HepG2 (cell line): ENCODE data around the gene GARS1. TPM values are rescaled to one million over a fixed set of nuclear protein-coding genes. Genes with fewer than 3 reads are reported as not detected.
A peak's percentile ranks its signal among the peaks of the same experiment; 100 is the strongest.

ENCODE experiments used
- ASH2L ChIP-seq: fragments of 300-600, 200-600 bp; sonication (generic); IDR thresholded peaks from 2 replicates; pipeline ENCODE4 v1.7.0; 2017; ENCODE audit warnings: low read depth, mild to moderate bottlenecking, moderate library complexity, mixed read lengths, low read length; ENCODE audit not compliant: insufficient read length
- ATM ChIP-seq: fragments of 450-650 bp; IDR thresholded peaks from 2 replicates; pipeline ENCODE4 v1.7.1; 2017; ENCODE audit warnings: mild to moderate bottlenecking, borderline replicate concordance
- CBX2 ChIP-seq, 2 experiments: fragments of 200-600 bp in 1 of 2; sonication (generic); formaldehyde crosslinking in 1 of 2; IDR thresholded peaks; 2 replicates each; pipeline versions ENCODE4 v1.7.0 to v1.8.1; 2018 to 2022; ENCODE audit warnings: low read depth in 2 of 2, low read length in 1 of 2, mild to moderate bottlenecking in 1 of 2, missing genetic modification reagents in 1 of 2
- FOXK2 ChIP-seq: fragments of 450-650 bp; IDR thresholded peaks from 2 replicates; pipeline ENCODE4 v1.6.1; 2016
- HDAC2 ChIP-seq: sonication (generic); formaldehyde crosslinking; IDR thresholded peaks from 2 replicates; pipeline ENCODE4 v1.4.0; 2020; ENCODE audit warnings: missing genetic modification reagents
- KLF16 ChIP-seq, 2 experiments: sonication (generic) in 1 of 2; formaldehyde crosslinking in 1 of 2; IDR thresholded peaks; 2 replicates each; pipeline versions ENCODE4 v1.6.1 to v1.8.0; 2016 to 2023; ENCODE audit warnings: missing genetic modification reagents in 2 of 2, missing compliant biosample characterization in 1 of 2
- MIER3 ChIP-seq: IDR thresholded peaks from 2 replicates; pipeline ENCODE4 v1.6.1; 2016; ENCODE audit warnings: missing compliant biosample characterization, borderline replicate concordance
- PLRG1 ChIP-seq: fragments of 450-650 bp; conservative IDR thresholded peaks from 2 replicates; pipeline ENCODE4 v1.6.1; 2016
- SIN3B ChIP-seq: fragments of 150-350 bp; IDR thresholded peaks from 2 replicates; pipeline ENCODE4 v1.6.1; 2014; ENCODE audit warnings: low read length
- ZNF343 ChIP-seq: sonication (generic); formaldehyde crosslinking; IDR thresholded peaks from 2 replicates; pipeline ENCODE4 v1.4.0; 2020; ENCODE audit warnings: mild to moderate bottlenecking, missing genetic modification reagents
- ZNF777 ChIP-seq: sonication (generic); formaldehyde crosslinking; IDR thresholded peaks from 2 replicates; pipeline ENCODE4 v1.4.0; 2020; ENCODE audit warnings: missing genetic modification reagents
- ZNF879 ChIP-seq: sonication (generic); formaldehyde crosslinking; IDR thresholded peaks from 2 replicates; pipeline ENCODE4 v1.8.1; 2023; ENCODE audit warnings: missing genetic modification reagents
- ZSCAN12 ChIP-seq: sonication (generic); formaldehyde crosslinking; IDR thresholded peaks from 2 replicates; pipeline ENCODE4 v1.9.0; 2021; ENCODE audit warnings: mild to moderate bottlenecking, missing genetic modification reagents
- polyA plus RNA-seq, 8 experiments: library from polyadenylated mRNA; depleted of rRNA in 3 of 8; stranded (reverse) in 7 of 8; unstranded in 1 of 8; fragments of >200 nt; fragmentation: Illumina TruSeq in 4 of 8; extraction: Trizol in 4 of 8; gene quantifications; 2 replicates each; pipeline versions ENCODE4 v1.2.1 to v1.2.3, GENCODE V29; 2011 to 2016; ENCODE audit warnings: low read depth in 4 of 8, missing spikeins in 1 of 8, mixed read lengths in 1 of 8; ENCODE audit not compliant: insufficient read depth in 1 of 8
- total RNA-seq, 5 experiments: library from RNA; depleted of rRNA; stranded (reverse); fragments of >200 nt; fragmentation: Illumina TruSeq; extraction: Trizol; gene quantifications; 2 replicates each; pipeline ENCODE4 v1.2.3, GENCODE V29; 2016; ENCODE audit warnings: low read depth in 1 of 5
- TF ChIP-seq, protein P1 (sequence below): sonication (generic); formaldehyde crosslinking; IDR thresholded peaks from 2 replicates; pipeline ENCODE4 v1.5.1; 2020; ENCODE audit warnings: mild to moderate bottlenecking, missing genetic modification reagents, moderate library complexity
- TF ChIP-seq, protein P2 (sequence below): sonication (generic); formaldehyde crosslinking; IDR thresholded peaks from 2 replicates; pipeline ENCODE4 v1.4.0; 2020; ENCODE audit warnings: mild to moderate bottlenecking, missing genetic modification reagents
- TF ChIP-seq, protein P3 (sequence below): fragments of 450-650 bp; IDR thresholded peaks from 2 replicates; pipeline ENCODE4 v1.6.1; 2017; ENCODE audit warnings: mild to moderate bottlenecking
- TF ChIP-seq, protein P4 (sequence below), 2 experiments: sonication (generic) in 1 of 2; formaldehyde crosslinking in 1 of 2; IDR thresholded peaks; 2 replicates each; pipeline versions ENCODE4 v1.4.0 to v1.6.1; 2018 to 2020; ENCODE audit warnings: missing genetic modification reagents in 2 of 2, borderline replicate concordance in 1 of 2, low read depth in 1 of 2, mild to moderate bottlenecking in 1 of 2, missing biosample characterization in 1 of 2

GARS1 gene
- total and polyA plus RNA-seq, 2 of the 13 experiments (the other 11 are each of a cell fraction or from before 2014, with no cell fraction given): 140 to 460 TPM

DNA sequence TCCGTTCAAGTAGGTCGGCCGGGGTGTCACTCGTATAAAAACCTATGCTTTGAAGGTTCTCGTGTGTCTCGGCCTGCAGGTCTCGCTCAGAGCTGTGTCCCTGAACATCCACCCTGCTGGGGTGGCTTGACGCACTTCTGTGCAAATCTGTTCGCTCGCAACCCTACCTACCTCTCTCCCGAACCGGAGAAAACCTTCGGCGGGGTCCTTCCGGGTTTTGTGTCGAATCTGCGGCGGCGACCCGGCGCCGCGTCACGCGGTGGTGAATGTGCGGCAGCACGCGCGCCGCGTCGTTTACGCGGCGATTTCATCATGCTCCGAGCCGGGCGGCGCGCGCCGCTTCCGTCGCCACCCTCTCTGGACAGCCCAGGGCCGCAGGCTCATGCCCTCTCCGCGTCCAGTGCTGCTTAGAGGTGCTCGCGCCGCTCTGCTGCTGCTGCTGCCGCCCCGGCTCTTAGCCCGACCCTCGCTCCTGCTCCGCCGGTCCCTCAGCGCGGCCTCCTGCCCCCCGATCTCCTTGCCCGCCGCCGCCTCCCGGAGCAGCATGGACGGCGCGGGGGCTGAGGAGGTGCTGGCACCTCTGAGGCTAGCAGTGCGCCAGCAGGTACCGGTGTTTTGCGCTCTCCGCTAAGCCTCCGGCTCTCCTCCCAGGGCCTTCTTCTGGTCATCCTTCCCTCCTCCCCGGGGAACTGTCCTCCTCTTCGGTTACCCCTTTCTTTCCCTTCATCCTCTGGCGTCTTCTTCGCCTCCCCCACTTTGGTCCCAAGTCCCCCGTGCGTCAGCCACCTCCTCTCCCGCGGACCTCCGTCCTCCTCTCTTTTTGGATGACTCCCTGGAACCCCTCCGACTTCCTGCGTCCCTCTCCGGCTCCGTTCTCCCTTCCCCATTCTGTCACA is at the start of gene GARS1 (continued):
- TF ChIP-seq, protein P1, sequence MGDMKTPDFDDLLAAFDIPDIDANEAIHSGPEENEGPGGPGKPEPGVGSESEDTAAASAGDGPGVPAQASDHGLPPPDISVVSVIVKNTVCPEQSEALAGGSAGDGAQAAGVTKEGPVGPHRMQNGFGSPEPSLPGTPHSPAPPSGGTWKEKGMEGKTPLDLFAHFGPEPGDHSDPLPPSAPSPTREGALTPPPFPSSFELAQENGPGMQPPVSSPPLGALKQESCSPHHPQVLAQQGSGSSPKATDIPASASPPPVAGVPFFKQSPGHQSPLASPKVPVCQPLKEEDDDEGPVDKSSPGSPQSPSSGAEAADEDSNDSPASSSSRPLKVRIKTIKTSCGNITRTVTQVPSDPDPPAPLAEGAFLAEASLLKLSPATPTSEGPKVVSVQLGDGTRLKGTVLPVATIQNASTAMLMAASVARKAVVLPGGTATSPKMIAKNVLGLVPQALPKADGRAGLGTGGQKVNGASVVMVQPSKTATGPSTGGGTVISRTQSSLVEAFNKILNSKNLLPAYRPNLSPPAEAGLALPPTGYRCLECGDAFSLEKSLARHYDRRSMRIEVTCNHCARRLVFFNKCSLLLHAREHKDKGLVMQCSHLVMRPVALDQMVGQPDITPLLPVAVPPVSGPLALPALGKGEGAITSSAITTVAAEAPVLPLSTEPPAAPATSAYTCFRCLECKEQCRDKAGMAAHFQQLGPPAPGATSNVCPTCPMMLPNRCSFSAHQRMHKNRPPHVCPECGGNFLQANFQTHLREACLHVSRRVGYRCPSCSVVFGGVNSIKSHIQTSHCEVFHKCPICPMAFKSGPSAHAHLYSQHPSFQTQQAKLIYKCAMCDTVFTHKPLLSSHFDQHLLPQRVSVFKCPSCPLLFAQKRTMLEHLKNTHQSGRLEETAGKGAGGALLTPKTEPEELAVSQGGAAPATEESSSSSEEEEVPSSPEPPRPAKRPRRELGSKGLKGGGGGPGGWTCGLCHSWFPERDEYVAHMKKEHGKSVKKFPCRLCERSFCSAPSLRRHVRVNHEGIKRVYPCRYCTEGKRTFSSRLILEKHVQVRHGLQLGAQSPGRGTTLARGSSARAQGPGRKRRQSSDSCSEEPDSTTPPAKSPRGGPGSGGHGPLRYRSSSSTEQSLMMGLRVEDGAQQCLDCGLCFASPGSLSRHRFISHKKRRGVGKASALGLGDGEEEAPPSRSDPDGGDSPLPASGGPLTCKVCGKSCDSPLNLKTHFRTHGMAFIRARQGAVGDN: peak; percentile 95
- TF ChIP-seq MIER3 (peak; percentile 89; the same call in 1 of the 2 replicates), KLF16 (CRISPR knock-in tag; IDR thresholded peaks at IDR 0.05) (peak in 1 of 2 experiments; percentile 96; a peak in 2 of 4 replicates), ZNF777 (CRISPR knock-in tag) (peak; percentile 93), ASH2L (peak; percentile 100), HDAC2 (CRISPR knock-in tag) (peak; percentile 84), SIN3B (peak; percentile 75), ZSCAN12 (CRISPR knock-in tag) (peak; percentile 43), PLRG1 (no peak), CBX2 (IDR thresholded peaks at IDR 0.05; ENCODE audit: low read depth, low read length) (no peak), CBX2 (CRISPR knock-in tag; IDR thresholded peaks at IDR 0.05; ENCODE audit: low read depth) (no peak), ZNF879 (CRISPR knock-in tag) (peak; percentile 57; the same call in 1 of the 2 replicates), FOXK2 (no peak), ZNF343 (CRISPR knock-in tag) (no peak), ATM (no peak)
- TF ChIP-seq, protein P2, sequence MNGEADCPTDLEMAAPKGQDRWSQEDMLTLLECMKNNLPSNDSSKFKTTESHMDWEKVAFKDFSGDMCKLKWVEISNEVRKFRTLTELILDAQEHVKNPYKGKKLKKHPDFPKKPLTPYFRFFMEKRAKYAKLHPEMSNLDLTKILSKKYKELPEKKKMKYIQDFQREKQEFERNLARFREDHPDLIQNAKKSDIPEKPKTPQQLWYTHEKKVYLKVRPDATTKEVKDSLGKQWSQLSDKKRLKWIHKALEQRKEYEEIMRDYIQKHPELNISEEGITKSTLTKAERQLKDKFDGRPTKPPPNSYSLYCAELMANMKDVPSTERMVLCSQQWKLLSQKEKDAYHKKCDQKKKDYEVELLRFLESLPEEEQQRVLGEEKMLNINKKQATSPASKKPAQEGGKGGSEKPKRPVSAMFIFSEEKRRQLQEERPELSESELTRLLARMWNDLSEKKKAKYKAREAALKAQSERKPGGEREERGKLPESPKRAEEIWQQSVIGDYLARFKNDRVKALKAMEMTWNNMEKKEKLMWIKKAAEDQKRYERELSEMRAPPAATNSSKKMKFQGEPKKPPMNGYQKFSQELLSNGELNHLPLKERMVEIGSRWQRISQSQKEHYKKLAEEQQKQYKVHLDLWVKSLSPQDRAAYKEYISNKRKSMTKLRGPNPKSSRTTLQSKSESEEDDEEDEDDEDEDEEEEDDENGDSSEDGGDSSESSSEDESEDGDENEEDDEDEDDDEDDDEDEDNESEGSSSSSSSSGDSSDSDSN: peak; percentile 79
- TF ChIP-seq, protein P3, sequence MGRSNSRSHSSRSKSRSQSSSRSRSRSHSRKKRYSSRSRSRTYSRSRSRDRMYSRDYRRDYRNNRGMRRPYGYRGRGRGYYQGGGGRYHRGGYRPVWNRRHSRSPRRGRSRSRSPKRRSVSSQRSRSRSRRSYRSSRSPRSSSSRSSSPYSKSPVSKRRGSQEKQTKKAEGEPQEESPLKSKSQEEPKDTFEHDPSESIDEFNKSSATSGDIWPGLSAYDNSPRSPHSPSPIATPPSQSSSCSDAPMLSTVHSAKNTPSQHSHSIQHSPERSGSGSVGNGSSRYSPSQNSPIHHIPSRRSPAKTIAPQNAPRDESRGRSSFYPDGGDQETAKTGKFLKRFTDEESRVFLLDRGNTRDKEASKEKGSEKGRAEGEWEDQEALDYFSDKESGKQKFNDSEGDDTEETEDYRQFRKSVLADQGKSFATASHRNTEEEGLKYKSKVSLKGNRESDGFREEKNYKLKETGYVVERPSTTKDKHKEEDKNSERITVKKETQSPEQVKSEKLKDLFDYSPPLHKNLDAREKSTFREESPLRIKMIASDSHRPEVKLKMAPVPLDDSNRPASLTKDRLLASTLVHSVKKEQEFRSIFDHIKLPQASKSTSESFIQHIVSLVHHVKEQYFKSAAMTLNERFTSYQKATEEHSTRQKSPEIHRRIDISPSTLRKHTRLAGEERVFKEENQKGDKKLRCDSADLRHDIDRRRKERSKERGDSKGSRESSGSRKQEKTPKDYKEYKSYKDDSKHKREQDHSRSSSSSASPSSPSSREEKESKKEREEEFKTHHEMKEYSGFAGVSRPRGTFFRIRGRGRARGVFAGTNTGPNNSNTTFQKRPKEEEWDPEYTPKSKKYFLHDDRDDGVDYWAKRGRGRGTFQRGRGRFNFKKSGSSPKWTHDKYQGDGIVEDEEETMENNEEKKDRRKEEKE: no peak
- TF ChIP-seq, protein P4, sequence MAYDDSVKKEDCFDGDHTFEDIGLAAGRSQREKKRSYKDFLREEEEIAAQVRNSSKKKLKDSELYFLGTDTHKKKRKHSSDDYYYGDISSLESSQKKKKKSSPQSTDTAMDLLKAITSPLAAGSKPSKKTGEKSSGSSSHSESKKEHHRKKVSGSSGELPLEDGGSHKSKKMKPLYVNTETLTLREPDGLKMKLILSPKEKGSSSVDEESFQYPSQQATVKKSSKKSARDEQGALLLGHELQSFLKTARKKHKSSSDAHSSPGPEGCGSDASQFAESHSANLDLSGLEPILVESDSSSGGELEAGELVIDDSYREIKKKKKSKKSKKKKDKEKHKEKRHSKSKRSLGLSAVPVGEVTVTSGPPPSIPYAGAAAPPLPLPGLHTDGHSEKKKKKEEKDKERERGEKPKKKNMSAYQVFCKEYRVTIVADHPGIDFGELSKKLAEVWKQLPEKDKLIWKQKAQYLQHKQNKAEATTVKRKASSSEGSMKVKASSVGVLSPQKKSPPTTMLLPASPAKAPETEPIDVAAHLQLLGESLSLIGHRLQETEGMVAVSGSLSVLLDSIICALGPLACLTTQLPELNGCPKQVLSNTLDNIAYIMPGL (CRISPR knock-in tag; IDR thresholded peaks at IDR 0.05; ENCODE audit: borderline replicate concordance in 1 of 2, low read depth in 1 of 2): peak; percentile 93 to 97
